ENCODE measurements around the gene ADAP1.
"Not testable (repeated sequence)": the region's sequence is repeated elsewhere in the genome, so short reads cannot be mapped to it uniquely, and the experiment has no call there.

ADAP1 gene

GRCh38 chr7:935874-936385 lies 18.6 kb downstream of the ADAP1 start:
- no peak for DNase-seq

DNA sequence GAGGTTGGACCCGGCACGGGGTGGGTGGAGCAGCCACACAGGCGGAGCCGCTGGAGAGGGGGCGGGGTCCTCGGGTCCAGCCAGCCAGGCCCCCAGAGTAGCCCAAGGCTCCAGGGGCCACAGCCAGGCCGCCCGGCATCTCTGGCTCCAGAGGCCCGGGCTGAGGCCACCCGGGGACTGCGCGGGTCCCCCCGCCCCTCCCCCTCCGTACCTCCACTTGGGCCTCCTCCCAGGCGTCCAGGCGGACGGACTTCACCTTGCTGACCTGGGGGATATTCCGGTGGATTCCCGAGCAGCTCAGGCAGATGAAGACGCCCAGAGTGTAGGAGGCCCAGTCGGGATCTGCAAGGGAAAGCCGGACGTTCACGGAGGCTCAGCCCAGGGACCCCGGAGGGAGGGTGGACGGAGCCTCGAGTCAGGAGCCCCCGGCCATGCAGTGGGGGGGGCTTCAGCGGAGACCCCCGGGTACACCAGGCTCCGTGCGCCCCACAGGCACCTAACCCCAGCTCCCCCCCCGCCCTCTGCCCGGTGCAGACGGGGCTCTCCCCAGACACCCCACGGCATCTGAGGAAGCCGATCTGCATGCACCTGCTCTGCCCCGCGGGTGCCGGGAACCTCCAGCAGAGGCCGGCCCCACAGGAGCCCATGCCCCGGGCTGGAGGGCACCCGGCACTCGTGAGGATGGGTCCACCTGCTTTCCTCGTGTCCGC lies 19.2 kb downstream of the ADAP1 start:
- no peak for DNase-seq

DNA sequence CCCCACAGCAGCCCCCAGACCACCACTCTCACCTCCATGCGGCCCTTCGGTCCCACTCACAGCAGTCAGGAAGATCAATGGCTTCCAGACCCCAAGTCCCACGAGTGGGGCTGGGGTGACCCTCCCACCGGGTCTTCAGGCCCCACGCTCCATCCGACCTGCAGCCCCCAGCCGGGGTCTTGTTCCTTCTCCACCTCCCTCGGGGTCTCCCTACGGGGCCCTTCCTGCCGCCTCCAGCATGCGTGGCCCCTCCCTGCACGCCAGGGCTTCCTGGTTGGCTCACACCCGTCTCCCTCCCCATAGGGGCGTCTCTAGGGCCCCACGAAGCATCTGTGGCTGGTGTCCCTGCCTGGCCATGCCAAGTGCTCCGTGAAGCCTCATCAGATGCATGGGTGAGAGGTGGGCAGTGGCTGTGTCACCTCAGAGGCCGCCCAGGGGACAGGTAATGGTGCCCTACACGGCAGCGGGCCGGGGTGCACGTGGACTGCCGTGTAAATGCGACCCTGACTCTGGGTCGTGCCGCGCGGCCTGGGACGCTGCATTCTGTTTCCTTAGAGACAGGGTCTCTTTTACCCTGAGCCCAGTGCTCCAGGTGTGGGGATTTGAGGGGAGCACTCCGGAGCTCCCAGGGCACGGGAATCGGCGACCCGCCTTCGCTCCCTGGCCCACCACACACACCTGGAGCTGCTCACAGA lies 19.9 kb downstream of the ADAP1 start:
- no peak for DNase-seq

- DNase-seq: no peak
Measured at GRCh38 chr7:932651-932975, 21.9 kb downstream of the ADAP1 start.

- no peak for DNase-seq
Measured at GRCh38 chr7:931871-932650, 22.4 kb downstream of the ADAP1 start.

DNA sequence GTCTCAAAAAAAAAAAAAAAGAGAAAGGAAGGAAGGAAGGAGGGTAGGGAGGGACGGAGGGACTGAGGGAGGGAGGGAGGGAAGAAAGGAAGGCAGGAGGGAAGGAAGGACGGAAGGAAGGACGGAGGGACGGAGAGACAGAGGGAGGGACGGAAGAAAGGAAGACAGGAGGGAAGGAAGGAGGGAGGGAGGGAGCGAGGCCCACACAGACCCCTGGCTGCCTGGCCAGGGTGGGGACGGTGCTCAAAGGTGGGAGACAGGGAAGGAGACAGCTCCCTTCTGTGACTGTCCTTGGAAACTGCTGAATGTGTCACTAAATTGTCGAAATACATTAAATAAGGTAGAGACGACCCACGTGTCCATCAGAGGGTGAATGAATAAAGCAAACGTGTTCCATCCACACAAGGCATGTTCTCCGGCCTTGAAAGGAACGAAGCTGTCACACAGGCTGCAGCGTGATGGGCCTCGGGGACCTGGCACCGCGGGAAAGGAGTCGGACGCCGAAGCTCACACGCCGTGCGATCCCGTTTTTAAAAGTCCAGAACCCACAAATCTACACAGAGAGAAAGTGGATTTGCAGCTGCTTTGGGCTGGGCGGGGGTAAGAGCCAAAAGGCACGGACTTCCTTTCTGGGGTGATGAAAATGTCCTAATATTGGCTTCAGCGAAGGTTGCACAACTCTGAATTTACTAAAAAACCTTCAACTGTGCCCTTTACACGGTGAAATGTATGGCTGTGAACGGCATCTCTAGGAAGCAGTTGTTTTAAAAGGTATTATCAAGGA lies 23.3 kb downstream of the ADAP1 start:
- no peak for DNase-seq

DNA sequence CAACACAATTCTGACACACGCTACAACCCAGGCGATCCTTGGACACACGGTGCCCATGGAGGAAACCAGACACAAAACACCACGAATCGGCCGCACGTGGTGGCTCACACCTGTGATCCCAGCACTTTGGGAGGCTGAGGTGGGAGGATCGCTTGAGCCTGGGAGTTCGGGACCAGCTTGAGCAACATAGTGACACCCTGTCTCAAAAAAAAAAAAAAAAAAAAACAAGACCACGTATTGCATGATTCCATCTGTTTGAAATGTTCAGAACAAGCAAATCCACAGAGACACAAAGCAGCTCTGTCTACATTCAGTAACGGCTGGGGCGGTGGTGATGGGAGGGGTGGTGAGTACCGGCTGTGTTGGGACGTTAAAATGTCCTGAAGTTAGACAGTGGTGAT lies 25.2 kb downstream of the ADAP1 start:
- DNase-seq: no peak

GRCh38 chr7:927031-927671 lies 27.3 kb downstream of the ADAP1 start:
- no peak for DNase-seq

DNA sequence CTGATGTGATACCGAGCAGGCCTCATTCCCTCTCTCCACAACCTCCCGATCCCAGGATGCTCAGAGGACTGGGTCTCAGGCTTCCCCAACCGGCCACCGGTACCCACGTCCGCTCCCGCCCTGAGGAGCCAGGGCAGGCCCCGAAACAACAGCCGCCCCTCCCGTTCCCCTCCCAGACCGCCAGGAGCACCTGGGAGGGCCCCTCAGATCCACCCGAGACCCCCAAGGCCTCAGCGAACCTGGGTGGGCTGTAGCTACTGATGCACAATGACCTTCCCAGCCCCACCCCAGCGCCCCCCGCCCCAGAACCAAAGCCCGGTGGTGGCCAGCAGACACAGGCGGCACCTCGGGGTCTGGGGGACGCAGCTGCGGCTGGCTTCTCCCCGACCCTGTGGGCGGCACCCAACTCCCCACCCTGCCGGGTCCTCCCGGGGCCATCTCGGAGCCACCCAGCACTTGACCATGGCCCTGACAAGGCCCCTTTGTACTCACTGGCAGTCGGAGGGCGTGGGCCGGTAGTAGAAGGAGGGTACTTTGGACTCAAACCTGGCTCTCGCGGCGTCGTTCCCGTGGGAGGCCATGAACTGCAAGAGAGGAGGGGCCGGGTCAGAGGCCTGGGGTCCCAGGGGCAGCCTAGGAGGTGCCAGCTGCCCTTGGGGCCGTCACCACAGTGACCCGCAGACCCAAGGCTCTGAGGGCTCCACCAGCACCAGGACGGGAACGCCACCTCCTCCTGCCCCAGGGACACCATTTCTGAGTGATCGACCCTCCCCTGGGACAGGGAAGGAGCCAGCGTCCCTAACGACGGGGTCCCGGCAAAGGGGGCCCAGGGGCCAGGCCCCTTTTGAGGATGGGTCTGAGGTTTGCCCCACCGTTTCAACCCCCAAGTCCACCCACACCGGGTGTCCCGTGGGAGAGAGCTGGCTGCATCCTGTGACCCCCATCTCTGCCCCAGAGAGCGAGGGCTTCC lies 28.1 kb downstream of the ADAP1 start:
- DNase-seq: no peak

DNA sequence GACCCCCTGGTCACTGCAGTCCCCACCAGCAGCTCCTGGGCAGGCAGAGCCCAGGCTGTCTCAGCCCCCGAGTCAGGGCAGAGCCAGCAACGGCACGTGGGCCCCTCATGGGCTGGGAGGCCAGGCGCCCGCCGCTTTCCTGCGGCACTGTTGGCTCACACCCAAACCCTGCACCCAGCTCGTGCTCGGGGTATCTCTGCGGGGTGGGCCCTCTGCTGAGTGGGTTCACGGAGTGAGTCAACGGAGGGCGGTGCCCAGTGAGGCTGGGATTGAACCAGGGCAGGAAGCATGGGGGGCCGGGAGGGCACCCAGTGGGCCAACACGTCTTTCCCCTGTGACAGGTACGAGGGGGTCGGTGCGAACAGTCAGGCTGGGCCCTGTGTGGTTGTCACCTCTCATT lies 28.9 kb downstream of the ADAP1 start:
- DNase-seq: no peak

DNA sequence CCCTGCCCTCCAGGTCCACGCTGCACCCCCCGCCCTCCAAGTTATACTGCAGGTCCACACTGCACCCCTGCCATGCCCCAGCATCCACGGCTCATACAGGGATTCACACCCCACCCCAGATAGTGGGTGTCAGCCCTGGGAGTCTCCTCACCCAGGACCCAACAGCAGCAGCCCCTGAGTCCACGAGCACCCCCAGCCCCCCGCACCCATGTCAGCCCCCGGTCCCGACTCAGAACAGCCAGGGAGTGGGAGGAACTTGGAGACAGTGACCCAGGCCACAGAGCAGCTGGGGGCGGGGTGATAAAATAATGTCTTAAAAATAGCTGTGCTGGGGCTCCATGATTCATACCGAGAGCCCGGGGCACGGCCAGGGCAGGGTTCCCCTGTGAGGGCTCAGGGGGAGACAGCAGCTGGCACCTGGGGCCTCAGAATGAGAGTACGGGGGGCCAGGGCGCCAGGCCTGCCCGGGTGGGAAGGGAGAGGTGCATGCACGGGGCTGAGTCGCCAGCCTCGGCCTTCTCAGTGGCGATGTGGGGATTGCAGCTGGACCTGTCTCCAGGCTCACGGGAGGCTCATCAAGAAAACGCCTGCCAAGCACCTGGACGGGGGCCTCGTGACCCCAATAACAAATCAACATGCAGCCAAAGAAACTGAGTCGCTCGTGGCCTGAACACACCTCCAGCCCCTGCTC lies 29.8 kb downstream of the ADAP1 start:
- peak; percentile 31 for DNase-seq

DNA sequence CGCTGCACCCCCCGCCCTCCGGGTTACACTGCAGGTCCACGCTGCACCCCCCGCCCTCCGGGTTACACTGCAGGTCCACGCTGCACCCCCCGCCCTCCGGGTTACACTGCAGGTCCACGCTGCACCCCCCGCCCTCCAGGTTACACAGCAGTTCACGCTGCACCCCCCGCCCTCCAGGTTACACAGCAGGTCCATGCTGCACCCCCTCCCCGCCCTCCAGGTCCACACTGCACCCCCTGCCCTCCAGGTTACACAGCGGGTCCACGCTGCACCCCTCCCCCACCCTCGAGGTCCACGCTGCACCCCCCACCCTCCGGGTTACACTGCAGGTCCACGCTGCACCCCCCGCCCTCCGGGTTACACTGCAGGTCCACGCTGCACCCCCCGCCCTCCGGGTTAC lies 30.4 kb downstream of the ADAP1 start:
- DNase-seq: not testable (repeated sequence)

DNA sequence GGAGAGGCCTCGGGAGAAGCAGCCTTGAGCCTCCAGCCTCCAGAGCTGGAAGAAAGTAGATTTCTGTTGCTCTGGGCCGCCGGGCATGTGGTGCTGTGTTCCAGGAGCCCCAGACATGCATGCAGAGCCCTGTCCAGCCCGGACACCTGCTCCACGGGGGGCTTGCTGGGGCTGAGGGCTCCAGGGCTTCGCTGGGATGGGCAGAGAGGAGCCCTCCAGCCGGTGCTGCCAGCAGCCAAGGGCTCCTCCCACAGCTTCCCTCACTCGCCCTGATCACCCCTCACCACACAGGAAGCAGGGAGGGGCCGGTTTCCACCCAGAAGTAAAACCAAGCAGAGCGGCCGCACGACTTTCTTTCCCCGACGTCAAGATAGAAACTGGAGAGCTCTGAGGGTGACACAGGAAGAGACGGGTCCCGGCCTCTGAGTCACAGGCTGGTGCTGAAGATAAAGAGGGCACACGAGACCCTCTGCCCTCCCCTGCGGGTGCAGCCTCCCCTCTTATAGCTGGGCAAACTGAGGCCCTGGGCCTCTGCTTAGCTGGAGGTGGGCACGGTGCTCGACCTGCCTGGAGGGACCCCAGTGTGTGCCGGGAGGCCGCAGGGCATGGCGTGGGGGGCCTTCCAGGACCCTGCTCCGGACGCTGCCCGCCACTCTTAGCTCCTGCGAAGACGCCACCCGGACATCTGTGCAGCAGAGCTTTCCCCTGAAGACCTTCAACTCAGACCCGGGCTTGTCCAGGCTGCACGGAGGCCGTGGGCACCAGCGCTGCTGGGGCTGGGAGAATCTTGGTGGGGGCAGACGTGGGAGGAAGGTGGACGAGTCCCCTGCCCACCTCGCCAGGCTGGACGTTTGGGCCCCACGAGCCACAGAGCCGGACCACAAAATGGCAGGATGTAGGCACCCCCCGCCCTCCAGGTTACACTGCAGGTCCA lies 31.1 kb downstream of the ADAP1 start:
- peak; percentile 52 for DNase-seq

GRCh38 chr7:922334-923107 lies 32.0 kb downstream of the ADAP1 start:
- no peak for DNase-seq

DNA sequence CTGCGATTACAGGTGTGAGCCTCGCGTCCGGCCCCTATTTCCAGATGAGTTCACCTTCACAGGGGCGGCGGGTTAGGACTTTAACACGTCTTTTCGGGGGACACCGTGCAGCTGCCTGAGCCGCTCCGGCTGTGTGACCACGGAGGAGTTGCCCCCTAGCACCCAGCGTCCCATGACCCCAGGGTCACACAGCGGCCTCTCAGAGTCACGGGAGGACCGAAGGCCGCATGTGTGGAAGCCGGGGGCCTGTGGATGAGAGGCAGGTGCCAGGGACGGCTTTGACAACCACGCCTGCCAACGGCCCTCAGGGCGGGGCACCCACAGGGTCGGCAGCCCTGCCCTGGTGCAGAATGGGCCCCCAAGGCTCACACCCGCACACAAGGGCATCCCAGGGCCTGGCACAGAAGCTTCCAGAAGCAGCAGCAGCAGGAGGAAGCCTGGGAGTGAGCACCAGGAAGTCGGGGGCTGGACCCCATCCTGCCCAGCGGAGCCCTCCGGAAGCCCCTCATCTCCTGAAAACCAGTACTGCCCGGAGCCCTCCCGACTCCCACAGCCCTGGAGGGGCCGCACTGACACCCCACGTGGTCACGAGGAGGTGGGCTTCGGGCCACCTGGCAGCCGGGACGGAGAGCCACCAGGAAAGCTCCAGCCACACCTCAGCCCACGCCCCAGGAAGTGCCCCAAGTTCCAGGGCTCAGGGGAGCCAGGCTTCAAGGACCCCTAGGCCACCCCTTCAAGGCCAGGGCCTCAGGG lies 32.7 kb downstream of the ADAP1 start:
- DNase-seq: no peak

GRCh38 chr7:921071-921461 lies 33.4 kb downstream of the ADAP1 start:
- no peak for DNase-seq

DNA sequence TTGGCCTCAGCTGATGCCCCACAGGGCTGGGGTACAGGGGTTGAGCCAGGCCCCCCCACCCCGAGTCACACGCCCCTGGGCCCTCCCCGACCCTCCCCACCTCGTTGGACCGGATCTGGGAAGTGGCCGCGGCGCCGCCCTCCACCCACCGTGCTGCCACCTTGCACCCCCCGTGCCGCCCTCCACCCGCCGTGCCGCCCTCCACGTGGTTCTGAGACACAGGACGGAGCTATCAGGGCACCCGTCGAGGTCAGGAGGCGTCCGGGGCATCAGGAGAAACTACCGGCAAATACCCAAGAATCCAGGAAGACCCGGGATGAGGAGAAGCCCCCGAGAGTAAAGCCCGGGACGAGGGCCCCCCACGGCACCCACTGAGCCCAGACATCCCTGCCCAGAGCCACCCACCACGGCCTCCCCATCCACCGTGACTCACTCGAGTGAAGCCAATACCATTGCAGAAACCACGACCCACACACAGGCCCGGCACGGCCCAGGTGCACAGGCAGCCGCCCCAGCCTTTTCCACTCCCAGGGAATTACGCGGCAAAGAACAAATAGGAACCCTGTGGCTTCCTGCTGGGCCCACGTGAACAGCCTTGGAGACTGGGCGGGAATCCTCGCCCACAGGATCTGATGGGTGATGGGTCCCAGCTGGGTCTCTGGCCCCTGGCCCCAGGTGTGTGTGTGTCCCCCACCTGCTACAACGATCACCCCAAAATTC lies 34.0 kb downstream of the ADAP1 start:
- DNase-seq: no peak

All from EL (cell line).